ENCODE measurements around the gene TXNRD1.

The TXNRD1 gene

GRCh38 chr12:104342147-104342546 lies 126.6 kb downstream of the TXNRD1 start:
- H3K9me3 Mint-ChIP-seq = no peaks in the 10 kb centered on the region
- no peak for TF ChIP-seq CTCF (IDR thresholded peaks at IDR 0.05; ENCODE audit: unreplicated experiment in 3 of 3)
- H3K4me1 Mint-ChIP-seq = peaks cover 20% of the 10 kb centered on the region
- peaks cover 52% of the 10 kb centered on the region for H3K36me3 Mint-ChIP-seq (ENCODE audit: low read depth)
- no peaks in the 10 kb centered on the region for H3K27me3 Mint-ChIP-seq (ENCODE audit: low read depth)
- no peak overlapping the region for H3K4me3 Mint-ChIP-seq
- no peak overlapping the region for H3K27ac Mint-ChIP-seq

GRCh38 chr12:104342635-104343249 lies 127.2 kb downstream of the TXNRD1 start:
- Mint-ChIP-seq H3K27me3 (ENCODE audit: low read depth) (no peaks in the 10 kb centered on the region), H3K4me1 (peaks cover 20% of the 10 kb centered on the region), H3K27ac (no peak overlapping the region), H3K9me3 (no peaks in the 10 kb centered on the region), H3K4me3 (no peak overlapping the region), H3K36me3 (ENCODE audit: low read depth) (peaks cover 58% of the 10 kb centered on the region)
- TF ChIP-seq CTCF (IDR thresholded peaks at IDR 0.05; ENCODE audit: unreplicated experiment in 3 of 3) = no peak

GRCh38 chr12:104344682-104345081 lies 129.1 kb downstream of the TXNRD1 start:
- H3K4me3 Mint-ChIP-seq = no peak overlapping the region
- no peaks in the 10 kb centered on the region for H3K27me3 Mint-ChIP-seq (ENCODE audit: low read depth)
- H3K4me1 Mint-ChIP-seq = peaks cover 17% of the 10 kb centered on the region
- no peak overlapping the region for H3K27ac Mint-ChIP-seq
- TF ChIP-seq CTCF (IDR thresholded peaks at IDR 0.05; ENCODE audit: unreplicated experiment in 3 of 3) = no peak
- peaks cover 63% of the 10 kb centered on the region for H3K36me3 Mint-ChIP-seq (ENCODE audit: low read depth)
- no peaks in the 10 kb centered on the region for H3K9me3 Mint-ChIP-seq

GRCh38 chr12:104345234-104346066 lies 129.9 kb downstream of the TXNRD1 start:
- Mint-ChIP-seq H3K9me3 (no peaks in the 10 kb centered on the region), H3K27ac (no peak overlapping the region), H3K36me3 (ENCODE audit: low read depth) (peaks cover 58% of the 10 kb centered on the region), H3K27me3 (ENCODE audit: low read depth) (no peaks in the 10 kb centered on the region), H3K4me1 (peaks cover 9% of the 10 kb centered on the region), H3K4me3 (no peak overlapping the region)
- TF ChIP-seq CTCF (IDR thresholded peaks at IDR 0.05; ENCODE audit: unreplicated experiment in 3 of 3) = no peak

- no peaks in the 10 kb centered on the region for H3K9me3 Mint-ChIP-seq
These were observed 131.9 kb downstream of the TXNRD1 start for GRCh38 chr12:104347374-104348075.

More at GRCh38 chr12:104347374-104348075, 131.9 kb downstream of the TXNRD1 start:
- no peak overlapping the region for H3K4me3 Mint-ChIP-seq
- no peak overlapping the region for H3K27ac Mint-ChIP-seq
- no peaks in the 10 kb centered on the region for H3K4me1 Mint-ChIP-seq
- peaks cover 47% of the 10 kb centered on the region for H3K36me3 Mint-ChIP-seq (ENCODE audit: low read depth)
- no peak for TF ChIP-seq CTCF (IDR thresholded peaks at IDR 0.05; ENCODE audit: unreplicated experiment in 3 of 3)
- no peaks in the 10 kb centered on the region for H3K27me3 Mint-ChIP-seq (ENCODE audit: low read depth)
